Caki2 (cell line): ENCODE results near the gene MBP. TPM values are rescaled to one million over a fixed set of nuclear protein-coding genes. Genes with fewer than 3 reads are reported as not detected.

Experiments
- DNase-seq: peaks from one replicate; pipeline ENCODE4 v3.0.0-alpha.2; 2015; ENCODE audit warnings: low read depth
- in situ Hi-C: cut with HindIII; loops from 2 replicates; pipeline ENCODE4 v1.10.0; 2016; ENCODE audit warnings: low sequenced_read_pairs, low pct_unique_long_range_greater_than_20kb, mixed read lengths
- total RNA-seq: library from RNA; depleted of rRNA; stranded (reverse); fragments of >200 nt; shearing (Covaris generic); gene quantifications from 2 replicates; pipeline ENCODE4 v1.2.3, GENCODE V29; 2014; ENCODE audit warnings: low replicate concordance

MBP gene
- total RNA-seq, 1 experiment from 2014 or later, result 14.7 TPM

- no peak for DNase-seq
- in situ Hi-C loops, result no loop called here
Observed at GRCh38 chr18:77153404-77153803, 20.8 kb upstream of the MBP start.

GRCh38 chr18:77151772-77152520 is 19.4 kb upstream of the MBP start:
- DNase-seq, result no peak
- in situ Hi-C loops, result no loop called here

DNA sequence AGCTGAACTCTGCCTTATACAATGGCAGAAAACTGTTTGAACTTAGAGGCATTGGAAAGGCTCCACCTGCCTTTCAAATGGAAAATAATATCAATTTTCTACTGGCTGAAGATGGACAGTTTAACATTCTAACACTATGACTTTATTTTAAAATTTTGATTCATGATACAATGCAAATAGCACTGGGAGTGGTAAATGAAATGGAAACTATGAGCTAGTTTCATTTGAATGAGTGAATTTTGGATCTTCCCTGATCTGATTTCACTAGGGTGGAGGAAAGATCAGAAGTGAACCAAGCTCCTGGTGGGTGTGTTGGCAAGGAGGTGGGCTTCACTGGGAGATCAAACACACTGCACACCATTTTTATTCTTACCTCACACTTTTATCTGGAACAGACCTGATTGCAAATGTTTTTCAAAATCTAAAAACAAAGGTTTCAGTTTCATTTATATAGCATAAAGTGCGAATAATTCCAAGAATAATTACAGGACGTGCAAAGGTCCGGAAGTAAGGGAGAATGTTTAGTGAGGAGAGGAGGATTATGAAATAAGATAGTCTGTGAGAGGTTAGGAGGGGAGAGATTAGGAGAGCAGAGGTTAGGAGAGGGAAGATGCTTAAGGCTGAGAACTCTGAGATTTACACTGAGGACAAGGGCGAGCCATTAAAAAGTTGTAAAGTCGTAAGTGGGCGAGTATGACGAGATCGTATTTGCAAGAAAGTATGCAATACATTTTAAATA is 18.6 kb upstream of the MBP start:
- in situ Hi-C loops, result no loop called here

GRCh38 chr18:77150588-77150987 is 18.0 kb upstream of the MBP start:
- in situ Hi-C loops, result no loop called here
- DNase-seq, result no peak

More for the DNA sequence above, 18.6 kb upstream of the MBP start:
- DNase-seq, result no peak

- in situ Hi-C loops, result no loop called here
- DNase-seq, result no peak
Observed at GRCh38 chr18:77148289-77148688, 15.7 kb upstream of the MBP start.

DNA sequence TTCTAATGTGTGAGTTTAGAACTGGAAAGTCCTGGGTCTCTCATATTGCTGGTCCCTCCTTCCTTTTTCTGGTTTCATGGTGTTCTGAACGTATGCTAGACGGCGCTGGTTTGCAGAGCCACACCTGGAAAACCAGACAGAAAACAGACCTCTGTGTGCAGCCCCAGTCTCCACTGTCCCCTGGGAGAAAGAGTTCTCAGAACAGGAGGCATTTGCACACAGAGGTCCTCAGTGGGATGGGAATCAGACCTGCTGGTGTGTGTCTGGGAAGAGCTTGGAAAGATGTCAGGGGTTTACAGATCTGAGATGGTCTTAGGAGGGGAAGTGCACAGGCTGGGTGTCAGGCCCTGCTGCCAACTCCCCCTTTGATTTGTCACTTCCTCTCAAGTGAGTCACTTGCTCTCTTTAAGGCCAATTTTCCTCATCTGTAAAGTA is 14.9 kb upstream of the MBP start:
- in situ Hi-C loops, result no loop called here
- no peak for DNase-seq

DNA sequence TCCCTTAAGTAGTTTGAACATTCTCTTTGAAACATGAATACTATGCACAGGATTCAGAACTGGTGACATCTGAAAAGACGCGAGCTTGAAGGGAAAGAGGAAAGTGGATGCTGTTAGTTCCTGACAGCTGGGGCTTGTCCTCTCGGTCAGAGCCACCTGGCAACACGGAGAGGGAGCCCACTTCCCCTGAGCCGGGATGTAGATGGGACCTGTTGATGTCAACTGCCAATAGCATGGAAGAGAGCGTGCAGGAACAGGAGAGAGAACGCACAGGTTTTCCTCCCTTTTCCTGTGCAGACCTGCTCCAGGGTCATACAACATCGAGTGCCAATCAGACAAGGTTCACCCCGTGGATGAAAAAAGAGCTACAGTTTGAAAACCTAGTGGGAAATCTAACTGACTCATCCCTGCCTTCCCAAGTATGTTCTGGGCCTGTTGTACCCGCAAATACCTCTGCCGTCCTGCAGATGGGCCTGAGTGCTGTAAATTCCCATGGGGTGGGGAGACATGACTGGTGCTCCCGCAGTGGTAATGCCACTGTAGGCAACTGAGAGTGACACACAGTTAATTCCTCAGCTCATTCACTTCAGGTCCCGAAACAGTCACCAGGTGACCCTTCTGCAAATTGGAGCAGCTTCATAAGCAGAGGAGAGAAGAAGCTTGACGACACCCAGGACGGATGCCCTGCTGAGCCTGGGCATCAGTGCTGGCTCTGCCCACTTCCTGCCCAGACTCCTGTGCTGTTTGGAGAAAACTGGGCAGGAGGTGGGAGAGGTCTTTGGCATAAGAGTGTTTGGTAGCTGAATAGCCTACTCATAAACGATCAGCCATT is 13.9 kb upstream of the MBP start:
- in situ Hi-C loops, result no loop called here
- DNase-seq, result no peak

DNA sequence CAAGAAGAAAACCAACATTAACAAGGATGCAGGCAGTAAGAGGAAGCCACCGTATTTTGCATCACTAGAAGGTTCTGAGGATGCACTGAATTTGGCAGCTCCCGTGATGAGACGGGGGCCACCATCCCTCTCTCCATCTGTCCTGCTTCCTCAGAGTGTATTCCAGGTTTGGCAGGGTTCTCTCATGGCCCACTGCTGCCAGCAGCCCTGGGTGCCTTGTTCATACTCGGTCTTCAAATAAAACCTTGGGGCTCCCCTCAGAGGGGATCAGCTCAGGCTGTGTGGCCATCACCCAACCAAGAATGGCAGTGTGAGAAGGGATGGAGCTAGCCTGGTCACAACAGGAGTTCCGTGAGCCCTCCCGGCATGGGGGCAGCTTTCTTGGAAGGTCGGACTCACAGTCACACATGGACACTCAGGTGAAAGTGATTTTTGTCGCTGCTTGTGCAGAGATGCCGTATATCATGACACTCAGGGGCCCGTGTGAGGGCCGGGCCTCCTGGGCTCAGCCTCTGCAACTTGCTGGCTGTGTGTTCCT is 12.8 kb upstream of the MBP start:
- in situ Hi-C loops, result no loop called here

DNA sequence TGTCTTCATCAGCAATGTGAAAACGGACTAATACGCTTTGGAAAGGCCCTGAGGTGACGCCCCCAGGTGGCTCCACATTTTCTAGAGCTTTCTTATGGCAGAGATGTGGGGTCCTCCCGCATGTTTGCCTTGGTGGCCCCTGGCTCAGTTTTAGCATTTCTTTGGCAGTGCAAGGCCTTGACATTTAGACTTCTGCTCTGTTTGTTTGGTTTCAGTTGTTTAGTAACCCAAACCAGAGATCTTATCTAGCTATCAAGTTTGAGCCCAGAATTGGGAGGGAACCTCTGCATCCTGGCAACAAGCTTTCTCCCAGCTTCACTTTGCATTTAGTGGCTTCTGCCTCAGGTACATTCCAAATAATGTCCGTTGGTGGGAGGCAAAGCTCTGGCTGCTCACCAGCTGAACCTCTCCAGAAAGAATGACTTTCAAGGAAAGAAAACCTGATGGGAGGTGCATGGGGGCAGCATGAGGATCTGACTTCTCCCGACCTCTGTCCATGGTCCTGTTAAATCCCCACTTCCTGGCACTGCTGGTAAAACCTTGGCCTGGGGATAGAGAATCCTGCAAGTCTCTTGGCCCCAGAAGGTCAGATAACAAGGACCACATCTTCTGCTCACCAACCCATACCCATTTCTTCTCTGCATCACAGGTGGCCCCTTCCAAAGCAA is 12.0 kb upstream of the MBP start:
- DNase-seq, result no peak
- in situ Hi-C loops, result no loop called here

More for the DNA sequence above, 12.8 kb upstream of the MBP start:
- no peak for DNase-seq

DNA sequence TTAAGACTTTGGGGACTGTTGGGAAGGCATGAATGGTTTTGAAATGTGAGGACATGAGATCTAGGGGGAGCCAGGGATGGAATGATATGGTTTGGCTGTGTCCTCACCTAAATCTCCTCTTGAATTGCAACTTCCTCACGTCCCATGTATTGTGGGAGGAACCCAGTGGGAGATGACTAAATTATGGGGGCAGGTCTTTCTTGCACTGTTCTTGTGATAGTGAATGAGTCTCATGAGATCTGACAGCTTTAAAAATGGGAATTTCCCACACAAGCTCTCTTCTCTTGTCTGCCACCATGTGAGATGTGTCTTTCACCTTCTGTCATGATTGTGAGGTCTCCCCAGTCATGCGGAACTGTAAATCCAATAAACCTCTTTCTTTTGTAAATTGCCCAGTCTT is 11.5 kb upstream of the MBP start:
- DNase-seq, result no peak
- in situ Hi-C loops, result no loop called here

DNA sequence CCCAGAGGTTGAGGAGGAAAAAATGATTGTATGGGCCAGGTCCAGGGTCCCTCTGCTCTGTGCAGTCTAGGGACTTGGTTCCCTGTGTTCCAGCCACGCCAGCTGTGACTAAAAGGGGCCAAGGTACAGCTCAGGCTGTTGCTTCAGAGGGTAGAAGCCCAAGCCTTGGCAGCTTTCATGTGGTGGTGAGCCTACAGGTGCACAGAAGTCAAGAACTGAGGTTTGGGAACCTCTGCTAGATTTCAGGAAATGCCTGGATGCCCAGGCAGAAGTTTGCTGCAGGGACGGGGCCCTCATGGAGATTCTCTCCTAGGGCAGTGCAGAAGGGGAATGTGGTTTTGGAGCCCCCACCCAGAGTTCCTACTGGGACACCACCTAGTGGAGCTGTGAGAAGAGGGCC is 10.6 kb upstream of the MBP start:
- in situ Hi-C loops, result no loop called here
- DNase-seq, result no peak

- in situ Hi-C loops, result no loop called here
- DNase-seq, result no peak
Observed at GRCh38 chr18:77141401-77142118, 9.0 kb upstream of the MBP start.

DNA sequence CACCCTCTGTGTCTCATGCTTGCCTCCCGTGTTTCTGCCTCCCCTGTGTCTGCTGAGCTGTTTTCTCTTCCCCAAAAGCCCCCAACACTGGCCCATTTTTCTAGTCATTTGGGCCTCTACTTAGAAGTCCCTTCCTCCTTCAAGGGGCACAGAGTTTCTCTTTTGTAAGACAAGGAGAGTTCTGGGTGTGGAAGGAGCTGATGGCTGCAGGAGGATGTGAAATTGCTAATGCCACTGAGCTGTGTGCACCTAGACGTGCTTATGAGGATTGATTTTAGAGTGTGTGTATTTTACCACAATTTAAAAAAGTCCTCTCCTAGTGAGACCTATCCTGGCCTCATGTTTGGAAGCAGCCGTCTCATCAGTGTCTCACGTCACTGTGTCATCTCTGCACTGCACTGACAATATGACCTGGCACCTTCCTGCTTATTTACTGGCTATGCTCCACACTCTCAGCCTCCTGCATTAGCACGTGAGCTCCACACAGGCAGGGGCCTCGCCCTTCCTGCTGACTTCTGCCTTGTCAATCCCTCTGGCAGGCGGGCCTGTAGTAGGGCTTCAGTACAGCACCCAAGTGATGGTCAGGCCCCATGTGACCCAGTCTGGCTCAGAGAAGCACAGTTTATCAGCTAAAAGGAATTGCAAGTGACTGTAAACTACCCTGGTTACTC is 8.0 kb upstream of the MBP start:
- in situ Hi-C loops, result no loop called here
- no peak for DNase-seq

DNA sequence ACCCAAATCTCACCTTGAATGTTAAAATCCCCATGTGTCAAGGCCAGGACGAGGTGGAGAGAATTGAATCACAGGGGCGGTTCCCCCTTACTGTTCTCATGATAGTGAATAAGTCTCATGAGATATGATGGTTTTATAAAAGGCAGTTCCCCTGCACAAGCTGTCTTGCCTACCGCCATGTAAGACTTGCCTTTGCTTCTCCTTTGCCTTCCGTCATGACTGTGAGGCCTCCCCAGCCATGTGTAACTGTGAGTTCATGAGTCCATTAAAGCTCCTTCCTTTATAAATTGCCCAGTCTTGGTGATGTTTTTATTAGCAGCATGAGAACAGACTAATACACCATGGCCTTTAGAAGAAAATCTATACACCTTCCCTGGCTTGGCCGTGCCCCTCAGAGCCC is 7.4 kb upstream of the MBP start:
- DNase-seq, result no peak
- in situ Hi-C loops, result no loop called here

GRCh38 chr18:77139619-77140018 is 7.0 kb upstream of the MBP start:
- in situ Hi-C loops, result no loop called here
- DNase-seq, result no peak

DNA sequence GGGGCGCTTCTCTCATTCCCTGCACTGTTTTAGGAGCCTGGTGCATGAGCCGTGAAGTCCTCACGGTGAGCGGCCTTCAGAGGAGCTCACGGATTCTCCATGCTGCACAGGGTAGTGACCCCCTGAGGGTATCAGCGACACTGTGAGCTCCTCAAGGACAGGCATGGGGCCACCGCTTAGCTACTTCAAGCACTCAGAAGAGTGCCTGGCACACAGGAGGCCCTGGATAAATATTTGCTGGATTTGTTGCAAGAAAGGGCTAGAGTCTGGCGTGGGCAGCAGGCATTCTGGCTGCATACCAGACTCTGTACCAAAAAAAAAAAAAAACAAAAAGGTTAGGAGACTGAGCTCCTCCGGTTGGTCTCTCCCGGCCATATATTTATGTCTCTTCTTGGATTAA is 5.7 kb upstream of the MBP start:
- in situ Hi-C loops, result no loop called here
- no peak for DNase-seq

- in situ Hi-C loops, result no loop called here
- DNase-seq, result no peak
Observed at GRCh38 chr18:77137851-77138250, 5.3 kb upstream of the MBP start.
